Cardiac muscle cell (in vitro differentiated cells and primary cell): Measurements from ENCODE around the gene TRIOBP. TPM values are rescaled to one million over a fixed set of nuclear protein-coding genes. Genes with fewer than 3 reads are reported as not detected.
"Not testable (repeated sequence)": the region's sequence is repeated elsewhere in the genome, so short reads cannot be mapped to it uniquely, and the experiment has no call there.

Source experiments
- DNase-seq, 2 donors: peaks; one replicate each; pipeline versions ENCODE4 v3.0.0 to v3.0.0-alpha.2; 2010 to 2017; ENCODE audit warnings: low read depth in 1 of 2, low spot score in 1 of 2
- H3K27ac ChIP-seq: fragments of 200-600 bp; sonication (generic); 2 replicates; pipeline ENCODE4 v1.5.1; 2016
- H3K27me3 ChIP-seq: fragments of 200-600 bp; sonication (generic); 2 replicates; pipeline ENCODE4 v1.6.0; 2016; ENCODE audit warnings: control low read depth
- H3K36me3 ChIP-seq: fragments of 200-600 bp; sonication (generic); 2 replicates; pipeline ENCODE4 v1.5.1; 2016; ENCODE audit warnings: control low read depth
- H3K4me1 ChIP-seq: fragments of 200-600 bp; sonication (generic); 2 replicates; pipeline ENCODE4 v1.8.1; 2017; ENCODE audit warnings: low read depth, mild to moderate bottlenecking, mixed run types
- H3K4me3 ChIP-seq: fragments of 200-600 bp; sonication (generic); 2 replicates; pipeline ENCODE4 v1.5.1; 2016; ENCODE audit warnings: mild to moderate bottlenecking
- H3K9me3 ChIP-seq: fragments of 200-600 bp; sonication (generic); 2 replicates; pipeline ENCODE4 v1.5.1; 2017; ENCODE audit warnings: low read depth, mild to moderate bottlenecking, control low read depth
- CTCF ChIP-seq: IDR thresholded peaks from 2 replicates; pipeline ENCODE4 v1.5.1; 2012; ENCODE audit warnings: low read depth, mild to moderate bottlenecking, low read length
- polyA plus RNA-seq: library from polyadenylated mRNA; unstranded; fragments of >200 nt; fragmentation: Nextera tagmentation; extraction: Ambion mirVana; gene quantifications from 2 replicates; pipeline ENCODE4 v1.2.1, GENCODE V29; 2016
- total RNA-seq: library from RNA; depleted of rRNA; stranded (reverse); fragments of >200 nt; gene quantifications from 2 replicates; pipeline ENCODE4 v1.2.3, GENCODE V29; 2016

The TRIOBP gene
- total and polyA plus RNA-seq, 2 experiments from 2014 or later = 150 to 202 TPM

GRCh38 chr22:37654563-37655251 lies 42.1 kb upstream of the TRIOBP start:
- no peaks in the 10 kb centered on the region for H3K27me3 ChIP-seq
- no peak overlapping the region for H3K27ac ChIP-seq
- peaks cover 9% of the 10 kb centered on the region for H3K36me3 ChIP-seq
- no peak overlapping the region for H3K4me3 ChIP-seq
- TF ChIP-seq CTCF = no peak
- H3K9me3 ChIP-seq = no peaks in the 10 kb centered on the region
- H3K4me1 ChIP-seq = peaks cover 3% of the 10 kb centered on the region
- no peak for DNase-seq

GRCh38 chr22:37655252-37655563 lies 41.6 kb upstream of the TRIOBP start:
- Histone ChIP-seq H3K36me3 (peaks cover 9% of the 10 kb centered on the region), H3K4me1 (peaks cover 5% of the 10 kb centered on the region), H3K27ac (no peak overlapping the region), H3K9me3 (no peaks in the 10 kb centered on the region), H3K27me3 (no peaks in the 10 kb centered on the region), H3K4me3 (no peak overlapping the region)
- no peak for TF ChIP-seq CTCF
- no peak for DNase-seq

GRCh38 chr22:37656583-37656982 lies 40.3 kb upstream of the TRIOBP start:
- H3K9me3 ChIP-seq, H3K27ac ChIP-seq, H3K27me3 ChIP-seq, H3K36me3 ChIP-seq, DNase-seq, H3K4me3 ChIP-seq: not testable (repeated sequence)
- peaks cover 13% of the 10 kb centered on the region for H3K4me1 ChIP-seq

GRCh38 chr22:37657590-37658132 lies 39.2 kb upstream of the TRIOBP start:
- DNase-seq = peak in 1 of 2 donors; percentile 23
- Histone ChIP-seq H3K9me3 (no peaks in the 10 kb centered on the region), H3K4me3 (peak overlapping the region; percentile 41), H3K27me3 (no peaks in the 10 kb centered on the region), H3K36me3 (peaks cover 4% of the 10 kb centered on the region), H3K27ac (peak overlapping the region; percentile 69), H3K4me1 (peaks cover 14% of the 10 kb centered on the region)
- no peak for TF ChIP-seq CTCF

- H3K9me3 ChIP-seq = no peaks in the 10 kb centered on the region
- no peak for TF ChIP-seq CTCF
- peaks cover 14% of the 10 kb centered on the region for H3K4me1 ChIP-seq
- peak within 1 kb of the TSS; percentile 92 for H3K4me3 ChIP-seq
- H3K27me3 ChIP-seq = no peaks in the 10 kb centered on the region
- DNase-seq = peak; percentile 100
- H3K27ac ChIP-seq = peak within 1 kb of the TSS; percentile 80
- H3K36me3 ChIP-seq = no peaks in the 10 kb centered on the region
Observed at GRCh38 chr22:37658133-37659065, 38.4 kb upstream of the TRIOBP start, which contains the start of gene PDXP. Gene PDXP (plus strand): TSS chr22:37658723. CDS start chr22:37658783, 60 bp downstream.
